Ishikawa (cell line): Measurements from ENCODE around the gene RAC2.

Source experiments
- EP300 ChIP-seq: IDR thresholded peaks from 2 replicates; pipeline ENCODE4 v1.6.1; 2012; ENCODE audit warnings: borderline replicate concordance
- RAD21 ChIP-seq: IDR thresholded peaks from 2 replicates; pipeline ENCODE4 v1.6.1; 2012; ENCODE audit warnings: low read depth

DNA sequence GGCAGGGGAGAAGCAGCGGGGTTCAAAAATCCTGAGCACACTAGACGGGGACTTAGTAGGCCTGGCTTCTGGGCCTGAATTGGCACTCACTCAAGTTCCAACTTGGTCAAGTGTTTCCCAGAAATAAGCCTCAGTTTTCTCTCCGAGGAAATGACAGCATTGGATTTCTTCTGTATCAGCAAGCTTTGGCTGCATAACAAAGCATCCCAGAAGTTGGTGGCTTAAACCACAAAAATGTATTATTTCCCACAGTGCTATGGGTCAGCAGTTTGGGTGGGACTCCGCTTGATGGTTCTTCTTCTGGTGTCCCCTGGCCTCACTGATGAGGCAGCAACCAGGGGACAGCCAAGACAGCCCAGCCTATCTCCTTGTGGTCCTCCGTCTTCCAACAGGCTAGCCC lies 36.6 kb upstream of the RAC2 start:
- no peak for TF ChIP-seq EP300
- no peak for TF ChIP-seq RAD21
